ENCODE results near the gene LHX6. TPM values are rescaled to one million over a fixed set of nuclear protein-coding genes. Genes with fewer than 3 reads are reported as not detected.

The LHX6 gene
- total and polyA plus RNA-seq, 2 experiments from 2014 or later = 1.0 to 1.2 TPM

- Mint-ChIP-seq H3K4me1 (peaks cover 19% of the 10 kb centered on the region), H3K27ac (no peak overlapping the region), H3K9me3 (no peaks in the 10 kb centered on the region; the same call in 2 of the 3 replicates), H3K27me3 (ENCODE audit: insufficient read depth, low read depth, poor library complexity) (peaks cover 7% of the 10 kb centered on the region), H3K36me3 (ENCODE audit: low read depth) (no peaks in the 10 kb centered on the region; the same call in 2 of the 3 replicates), H3K4me3 (no peak overlapping the region)
- H3F3A ChIP-seq (replicated peaks; ENCODE audit: low read depth) = no peaks in the 10 kb centered on the region
- H3K79me2 ChIP-seq (replicated peaks; ENCODE audit: insufficient read depth) = no peaks in the 10 kb centered on the region
- no peaks in the 10 kb centered on the region for H3K36me3 ChIP-seq (ENCODE audit: insufficient read depth)
- DNase-seq (ENCODE audit: low spot score) (no peak), ATAC-seq (no peak)
- no peak overlapping the region for H3K4me2 ChIP-seq
- no peak overlapping the region for H2AFZ ChIP-seq
- TF ChIP-seq, protein P1, sequence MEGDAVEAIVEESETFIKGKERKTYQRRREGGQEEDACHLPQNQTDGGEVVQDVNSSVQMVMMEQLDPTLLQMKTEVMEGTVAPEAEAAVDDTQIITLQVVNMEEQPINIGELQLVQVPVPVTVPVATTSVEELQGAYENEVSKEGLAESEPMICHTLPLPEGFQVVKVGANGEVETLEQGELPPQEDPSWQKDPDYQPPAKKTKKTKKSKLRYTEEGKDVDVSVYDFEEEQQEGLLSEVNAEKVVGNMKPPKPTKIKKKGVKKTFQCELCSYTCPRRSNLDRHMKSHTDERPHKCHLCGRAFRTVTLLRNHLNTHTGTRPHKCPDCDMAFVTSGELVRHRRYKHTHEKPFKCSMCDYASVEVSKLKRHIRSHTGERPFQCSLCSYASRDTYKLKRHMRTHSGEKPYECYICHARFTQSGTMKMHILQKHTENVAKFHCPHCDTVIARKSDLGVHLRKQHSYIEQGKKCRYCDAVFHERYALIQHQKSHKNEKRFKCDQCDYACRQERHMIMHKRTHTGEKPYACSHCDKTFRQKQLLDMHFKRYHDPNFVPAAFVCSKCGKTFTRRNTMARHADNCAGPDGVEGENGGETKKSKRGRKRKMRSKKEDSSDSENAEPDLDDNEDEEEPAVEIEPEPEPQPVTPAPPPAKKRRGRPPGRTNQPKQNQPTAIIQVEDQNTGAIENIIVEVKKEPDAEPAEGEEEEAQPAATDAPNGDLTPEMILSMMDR (conservative IDR thresholded peaks at IDR 0.05; ENCODE audit: low read depth in 2 of 2) = no peak
- TF ChIP-seq ZNF462 (CRISPR knock-in tag; IDR thresholded peaks at IDR 0.05) (no peak), STAT1 (IDR thresholded peaks at IDR 0.05; ENCODE audit: unreplicated experiment) (no peak), ZNF331 (CRISPR knock-in tag; IDR thresholded peaks at IDR 0.05; ENCODE audit: low read depth) (no peak), CREB1 (CRISPR knock-in tag; IDR thresholded peaks at IDR 0.05; ENCODE audit: low read depth) (no peak), ZNF114 (CRISPR knock-in tag; IDR thresholded peaks at IDR 0.05) (no peak), EZH2 (IDR thresholded peaks at IDR 0.05; ENCODE audit: low read depth, unreplicated experiment) (no peak), POLR2AphosphoS5 (IDR thresholded peaks at IDR 0.05; ENCODE audit: low read depth) (no peak), ETS1 (IDR thresholded peaks at IDR 0.05) (no peak), REST (IDR thresholded peaks at IDR 0.05; ENCODE audit: unreplicated experiment) (no peak), JUNB (IDR thresholded peaks at IDR 0.05; ENCODE audit: unreplicated experiment) (no peak), NANOG (IDR thresholded peaks at IDR 0.05; ENCODE audit: borderline replicate concordance) (no peak), EZH2phosphoT487 (IDR thresholded peaks at IDR 0.05; ENCODE audit: unreplicated experiment) (no peak)
- peaks cover 4% of the 10 kb centered on the region; the same call in 1 of the 2 replicates for H3K4me1 ChIP-seq (ENCODE audit: insufficient read depth)
- no peaks in the 10 kb centered on the region for H3K27me3 ChIP-seq (ENCODE audit: insufficient read depth)
- no peak overlapping the region for H3K27ac ChIP-seq (ENCODE audit: low read depth)
- H3K4me3 ChIP-seq = no peak overlapping the region
- no peaks in the 10 kb centered on the region for H4K20me1 ChIP-seq (replicated peaks; ENCODE audit: insufficient read depth)
- H3K9me2 ChIP-seq (ENCODE audit: insufficient read depth) = no peaks in the 10 kb centered on the region
Observed at GRCh38 chr9:122188369-122188768, 40.4 kb downstream of the LHX6 start.

All from GM23338 (cell line).